Measurements from ENCODE around the gene ADGRV1.
A peak's percentile ranks its signal among the peaks of the same experiment; 100 is the strongest.
"Not testable (repeated sequence)": the region's sequence is repeated elsewhere in the genome, so short reads cannot be mapped to it uniquely, and the experiment has no call there.

Gene ADGRV1

GRCh38 chr5:90668079-90668565 lies 109.5 kb downstream of the ADGRV1 start:
- CTCF ChIA-PET; DNase-seq (ENCODE audit: extremely low spot score): not testable (repeated sequence)
- peak; percentile 64 for TF ChIP-seq L3MBTL2 (conservative IDR thresholded peaks at IDR 0.05)
- POLR2A ChIA-PET, result interaction anchor here (1.0 kb wide), 1 partner anchor 16 kb away, joined by 3 read pairs; no protein-coding TSS in a partner anchor

- ChIA-PET POLR2A (no interaction called here), CTCF (no interaction called here)
- DNase-seq (ENCODE audit: extremely low spot score), result no peak
- no peak for TF ChIP-seq HDGF (IDR thresholded peaks at IDR 0.05; ENCODE audit: borderline replicate concordance)
- TF ChIP-seq ZNF384 (IDR thresholded peaks at IDR 0.05), result no peak
- no peak for TF ChIP-seq FOXM1 (IDR thresholded peaks at IDR 0.05; ENCODE audit: borderline replicate concordance)
- no peak for TF ChIP-seq FOXK2 (IDR thresholded peaks at IDR 0.05)
- TF ChIP-seq NFRKB (IDR thresholded peaks at IDR 0.05), result no peak
- TF ChIP-seq SP1 (IDR thresholded peaks at IDR 0.05), result no peak
- no peak for TF ChIP-seq ARNT (IDR thresholded peaks at IDR 0.05)
Observed at GRCh38 chr5:90675222-90675621, 116.6 kb downstream of the ADGRV1 start.

GRCh38 chr5:90680921-90681563 lies 122.4 kb downstream of the ADGRV1 start:
- no peak for DNase-seq (ENCODE audit: extremely low spot score)
- CTCF ChIA-PET, result interaction anchor here (0.7 kb wide), 1 partner anchor 105 kb away, joined by 5 read pairs; no protein-coding TSS in a partner anchor
- POLR2A ChIA-PET, result no interaction called here
- TF ChIP-seq SUZ12 (IDR thresholded peaks at IDR 0.05) (no peak), LEF1 (IDR thresholded peaks at IDR 0.05; ENCODE audit: borderline replicate concordance) (no peak), ARNT (IDR thresholded peaks at IDR 0.05) (no peak), ZNF384 (IDR thresholded peaks at IDR 0.05) (no peak), FOXM1 (IDR thresholded peaks at IDR 0.05; ENCODE audit: borderline replicate concordance) (no peak), FOXA1 (IDR thresholded peaks at IDR 0.05) (no peak), FOXK2 (IDR thresholded peaks at IDR 0.05) (no peak), SP1 (IDR thresholded peaks at IDR 0.05) (no peak), HDGF (IDR thresholded peaks at IDR 0.05; ENCODE audit: borderline replicate concordance) (no peak), PKNOX1 (IDR thresholded peaks at IDR 0.05) (no peak), TARDBP (IDR thresholded peaks at IDR 0.05) (no peak), BHLHE40 (IDR thresholded peaks at IDR 0.05; ENCODE audit: borderline replicate concordance) (no peak)

- TF ChIP-seq FOXA1 (IDR thresholded peaks at IDR 0.05) (no peak), TARDBP (IDR thresholded peaks at IDR 0.05) (no peak), ARNT (IDR thresholded peaks at IDR 0.05) (no peak), HDGF (IDR thresholded peaks at IDR 0.05; ENCODE audit: borderline replicate concordance) (no peak), BHLHE40 (IDR thresholded peaks at IDR 0.05; ENCODE audit: borderline replicate concordance) (no peak), ZNF384 (IDR thresholded peaks at IDR 0.05) (no peak)
- ChIA-PET POLR2A (no interaction called here), CTCF (no interaction called here)
- DNase-seq (ENCODE audit: extremely low spot score), result no peak
Observed at GRCh38 chr5:90682278-90682677, 123.7 kb downstream of the ADGRV1 start.

GRCh38 chr5:90685425-90686022 lies 126.9 kb downstream of the ADGRV1 start:
- TF ChIP-seq NFRKB (IDR thresholded peaks at IDR 0.05) (no peak), ELF4 (IDR thresholded peaks at IDR 0.05) (no peak), SUZ12 (IDR thresholded peaks at IDR 0.05) (no peak), SP1 (IDR thresholded peaks at IDR 0.05) (no peak), TARDBP (IDR thresholded peaks at IDR 0.05) (no peak), BHLHE40 (IDR thresholded peaks at IDR 0.05; ENCODE audit: borderline replicate concordance) (no peak)
- ChIA-PET POLR2A (no interaction called here), CTCF (no interaction called here)
- DNase-seq (ENCODE audit: extremely low spot score), result no peak

- DNase-seq (ENCODE audit: extremely low spot score); POLR2A ChIA-PET; CTCF ChIA-PET: not testable (repeated sequence)
Observed at GRCh38 chr5:90686363-90686762, 127.8 kb downstream of the ADGRV1 start.

- CTCF ChIA-PET; POLR2A ChIA-PET; DNase-seq (ENCODE audit: extremely low spot score): not testable (repeated sequence)
Observed at GRCh38 chr5:90687458-90687857, 128.9 kb downstream of the ADGRV1 start.

GRCh38 chr5:90689064-90689463 lies 130.5 kb downstream of the ADGRV1 start:
- POLR2A ChIA-PET, result no interaction called here
- CTCF ChIA-PET, result no interaction called here
- DNase-seq (ENCODE audit: extremely low spot score), result no peak
- TF ChIP-seq FOXM1 (IDR thresholded peaks at IDR 0.05; ENCODE audit: borderline replicate concordance) (no peak), HDGF (IDR thresholded peaks at IDR 0.05; ENCODE audit: borderline replicate concordance) (no peak), FOXA1 (IDR thresholded peaks at IDR 0.05) (no peak), SP1 (IDR thresholded peaks at IDR 0.05) (no peak)

GRCh38 chr5:90690307-90690706 lies 131.7 kb downstream of the ADGRV1 start:
- no peak for DNase-seq (ENCODE audit: extremely low spot score)
- no peak for TF ChIP-seq TARDBP (IDR thresholded peaks at IDR 0.05)
- ChIA-PET CTCF (no interaction called here), POLR2A (no interaction called here)
